BLaER1 treated with 17β-estradiol and CSF1 and Interleukin-3, amounts not matched to agents 10 nM and 100 nM (cell line): ENCODE results near the gene HOATZ.

ENCODE experiments used
- H3K27ac ChIP-seq, 11 experiments: shearing (Covaris generic); formaldehyde crosslinking; 2 replicates each; pipeline ENCODE4 v1.8.1; 2022
- H3K27me3 ChIP-seq, 11 experiments: shearing (Covaris generic); formaldehyde crosslinking; 2 replicates each; pipeline ENCODE4 v1.8.1; 2022
- H3K36me3 ChIP-seq, 11 experiments: shearing (Covaris generic); formaldehyde crosslinking; 2 replicates each; pipeline ENCODE4 v1.8.1; 2022
- H3K4me1 ChIP-seq, 10 experiments: shearing (Covaris generic); formaldehyde crosslinking; 2 replicates each; pipeline ENCODE4 v1.8.1; 2022
- H3K4me2 ChIP-seq, 11 experiments: shearing (Covaris generic); formaldehyde crosslinking; 2 replicates each; pipeline ENCODE4 v1.8.1; 2022
- H3K4me3 ChIP-seq, 10 experiments: shearing (Covaris generic); formaldehyde crosslinking; 2 replicates each; pipeline ENCODE4 v1.8.1; 2022
- H3K9ac ChIP-seq, 11 experiments: shearing (Covaris generic); formaldehyde crosslinking; 2 replicates each; pipeline ENCODE4 v1.8.1; 2022
- H3K9me3 ChIP-seq, 11 experiments: shearing (Covaris generic); formaldehyde crosslinking; replicated peaks in 1 of 11; 2 replicates each; pipeline ENCODE4 v1.8.1; 2022
- H4K20me1 ChIP-seq, 11 experiments: shearing (Covaris generic); formaldehyde crosslinking; 2 replicates each; pipeline ENCODE4 v1.8.1; 2022
- Cebpa-rat ChIP-seq, 11 experiments: shearing (Covaris generic); IDR thresholded peaks; 2 replicates each; pipeline ENCODE4 v1.8.1; 2022

Gene HOATZ

GRCh38 chr11:111479666-111480065, 34.9 kb upstream of the HOATZ start:
- Histone ChIP-seq H3K27ac (no peak overlapping the region), H3K4me3 (no peak overlapping the region), H3K4me1 (peaks cover 0 to 15% (median 5%) of the 10 kb centered on the region in 10 experiments; a peak in 10 of 20 replicates), H3K4me2 (peak overlapping the region in 1 of 11 experiments; percentile 12; a peak in 1 of 22 replicates), H4K20me1 (no peaks in the 10 kb centered on the region), H3K27me3 (no peaks in the 10 kb centered on the region), H3K9ac (no peak overlapping the region), H3K9me3 (peaks cover 30 to 65% (median 44%) of the 10 kb centered on the region in 11 experiments), H3K36me3 (no peaks in the 10 kb centered on the region)
- TF ChIP-seq Cebpa-rat (IDR thresholded peaks at IDR 0.05): no peak

DNA sequence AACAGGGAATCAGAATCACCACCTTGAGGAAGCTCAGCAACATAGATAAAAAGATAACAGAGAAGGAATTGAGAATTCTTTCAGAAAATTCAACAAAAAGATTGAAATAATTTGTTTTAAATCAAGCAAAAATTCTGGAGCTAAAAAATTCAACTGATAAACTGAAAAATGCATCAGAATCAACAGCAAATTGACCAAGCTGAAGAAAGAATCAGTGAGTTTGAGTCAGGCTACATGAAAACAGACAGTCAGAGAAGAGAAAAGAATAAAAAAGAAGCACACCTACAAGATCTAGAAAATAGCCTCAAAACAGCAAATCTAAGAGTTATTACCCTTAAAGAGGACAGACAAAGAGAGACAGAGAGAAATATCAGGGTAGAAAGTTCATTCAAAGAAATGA, 31.1 kb upstream of the HOATZ start:
- no peak for TF ChIP-seq Cebpa-rat (IDR thresholded peaks at IDR 0.05)
- H3K36me3 ChIP-seq: no peaks in the 10 kb centered on the region

GRCh38 chr11:111490496-111490895, 24.1 kb upstream of the HOATZ start:
- no peak for TF ChIP-seq Cebpa-rat (IDR thresholded peaks at IDR 0.05)
- Histone ChIP-seq H3K36me3 (no peaks in the 10 kb centered on the region), H4K20me1 (no peaks in the 10 kb centered on the region), H3K9me3 (peaks cover 23 to 29% (median 27%) of the 10 kb centered on the region in 11 experiments), H3K9ac (no peak overlapping the region), H3K27me3 (no peaks in the 10 kb centered on the region), H3K4me1 (no peaks in the 10 kb centered on the region), H3K27ac (no peak overlapping the region), H3K4me3 (no peak overlapping the region), H3K4me2 (no peak overlapping the region)

More for the DNA sequence above, 31.1 kb upstream of the HOATZ start:
- Histone ChIP-seq H3K27ac (no peak overlapping the region), H3K4me1 (peaks cover 0 to 15% (median 5%) of the 10 kb centered on the region in 10 experiments; a peak in 10 of 20 replicates), H3K4me2 (no peak overlapping the region), H3K4me3 (no peak overlapping the region), H3K9me3 (peaks cover 29 to 60% (median 45%) of the 10 kb centered on the region in 11 experiments), H4K20me1 (no peaks in the 10 kb centered on the region), H3K27me3 (no peaks in the 10 kb centered on the region), H3K9ac (no peak overlapping the region)

DNA sequence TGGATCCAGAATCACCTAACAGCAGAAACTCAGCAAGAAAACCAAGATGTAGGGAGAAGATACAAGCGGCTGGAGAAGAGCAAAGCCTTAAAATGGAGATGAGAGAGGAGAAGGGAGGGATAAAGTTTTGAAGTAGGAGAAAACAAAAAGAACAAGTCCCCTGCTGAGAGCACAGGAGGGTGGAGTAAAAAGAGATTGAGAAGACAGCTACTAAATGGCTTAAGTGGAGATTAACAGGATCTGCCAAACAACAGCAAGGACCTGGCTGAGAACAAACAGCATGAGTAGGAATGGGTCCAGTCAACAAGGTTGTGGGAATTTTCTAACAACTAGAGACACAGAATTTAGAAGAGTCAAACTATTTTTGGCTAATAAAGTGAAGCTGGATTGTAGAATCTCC, 20.5 kb upstream of the HOATZ start:
- TF ChIP-seq Cebpa-rat (IDR thresholded peaks at IDR 0.05): no peak
- no peaks in the 10 kb centered on the region for H4K20me1 ChIP-seq
- no peak overlapping the region for H3K4me2 ChIP-seq
- H3K9ac ChIP-seq: no peak overlapping the region
- H3K27ac ChIP-seq: no peak overlapping the region
- H3K36me3 ChIP-seq: no peaks in the 10 kb centered on the region
- no peaks in the 10 kb centered on the region for H3K27me3 ChIP-seq
- H3K9me3 ChIP-seq: peaks cover 2 to 6% (median 3%) of the 10 kb centered on the region in 11 experiments; a peak in 15 of 22 replicates
- H3K4me1 ChIP-seq: no peaks in the 10 kb centered on the region
- no peak overlapping the region for H3K4me3 ChIP-seq

GRCh38 chr11:111499483-111499882, 15.1 kb upstream of the HOATZ start:
- H3K4me3 ChIP-seq: no peak overlapping the region
- no peaks in the 10 kb centered on the region for H3K27me3 ChIP-seq
- no peak overlapping the region for H3K27ac ChIP-seq
- H3K36me3 ChIP-seq: no peaks in the 10 kb centered on the region
- H3K4me2 ChIP-seq: no peak overlapping the region
- no peaks in the 10 kb centered on the region for H4K20me1 ChIP-seq
- H3K4me1 ChIP-seq: no peaks in the 10 kb centered on the region
- TF ChIP-seq Cebpa-rat (IDR thresholded peaks at IDR 0.05): no peak
- no peaks in the 10 kb centered on the region for H3K9me3 ChIP-seq
- H3K9ac ChIP-seq: no peak overlapping the region

GRCh38 chr11:111500481-111500880, 14.1 kb upstream of the HOATZ start:
- no peaks in the 10 kb centered on the region for H3K27me3 ChIP-seq
- no peaks in the 10 kb centered on the region for H3K36me3 ChIP-seq
- TF ChIP-seq Cebpa-rat (IDR thresholded peaks at IDR 0.05): no peak

DNA sequence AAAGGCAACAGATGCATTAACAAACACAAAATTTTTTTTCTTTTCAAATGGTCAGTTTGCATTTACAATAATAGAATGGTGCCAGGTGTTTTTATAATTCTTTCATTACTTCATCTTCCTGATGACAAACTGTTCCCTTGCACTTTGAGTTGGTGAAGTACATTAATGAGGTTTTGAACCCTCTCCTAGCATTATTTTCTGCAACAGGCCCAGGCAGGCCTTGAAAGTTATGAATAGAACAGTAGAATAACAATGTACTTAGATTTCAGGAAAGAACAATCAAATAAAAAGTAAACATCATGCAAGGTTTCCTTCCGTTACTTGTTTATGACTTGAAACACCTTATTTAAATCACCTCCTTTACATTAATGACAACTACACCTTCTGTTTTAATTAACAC, 12.0 kb upstream of the HOATZ start:
- no peaks in the 10 kb centered on the region for H3K27me3 ChIP-seq
- no peak for TF ChIP-seq Cebpa-rat (IDR thresholded peaks at IDR 0.05)

More at GRCh38 chr11:111500481-111500880, 14.1 kb upstream of the HOATZ start:
- no peaks in the 10 kb centered on the region for H4K20me1 ChIP-seq
- H3K9ac ChIP-seq: no peak overlapping the region
- H3K4me1 ChIP-seq: no peaks in the 10 kb centered on the region
- no peak overlapping the region for H3K4me3 ChIP-seq
- H3K9me3 ChIP-seq: no peaks in the 10 kb centered on the region
- no peak overlapping the region for H3K4me2 ChIP-seq
- H3K27ac ChIP-seq: no peak overlapping the region

DNA sequence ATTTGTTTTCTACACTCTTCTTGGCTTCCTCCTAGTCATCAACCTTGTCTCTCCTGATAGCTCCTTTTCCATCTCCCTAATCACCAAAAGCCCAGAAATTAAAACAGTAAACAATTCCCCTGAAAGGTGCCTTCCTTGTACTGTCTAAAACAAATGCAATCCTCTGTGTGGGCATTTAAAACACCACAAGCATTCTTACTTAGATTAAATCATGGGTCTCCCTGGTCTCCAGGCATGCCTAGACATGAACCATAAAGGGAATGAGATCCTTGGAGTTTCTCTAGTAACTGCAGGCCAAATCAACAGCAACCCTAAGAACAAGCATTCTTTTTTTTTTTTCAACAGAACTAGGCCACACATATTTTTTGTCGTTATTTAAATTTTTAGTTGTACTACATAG, 4.3 kb upstream of the HOATZ start:
- H3K27me3 ChIP-seq: peaks cover 16 to 36% (median 33%) of the 10 kb centered on the region in 11 experiments
- H3K4me2 ChIP-seq: no peak overlapping the region
- H3K4me3 ChIP-seq: no peak overlapping the region
- peaks cover 0 to 6% (median 0%) of the 10 kb centered on the region in 10 experiments; a peak in 3 of 20 replicates for H3K4me1 ChIP-seq
- no peaks in the 10 kb centered on the region for H3K36me3 ChIP-seq
- H4K20me1 ChIP-seq: no peaks in the 10 kb centered on the region
- H3K27ac ChIP-seq: no peak overlapping the region
- no peak overlapping the region for H3K9ac ChIP-seq
- TF ChIP-seq Cebpa-rat (IDR thresholded peaks at IDR 0.05): no peak
- peaks cover 12 to 36% (median 20%) of the 10 kb centered on the region in 11 experiments for H3K9me3 ChIP-seq

More for the DNA sequence above, 12.0 kb upstream of the HOATZ start:
- peaks cover 0 to 7% (median 2%) of the 10 kb centered on the region in 11 experiments; a peak in 9 of 22 replicates for H3K9me3 ChIP-seq
- H4K20me1 ChIP-seq: no peaks in the 10 kb centered on the region
- no peaks in the 10 kb centered on the region for H3K36me3 ChIP-seq
- no peak overlapping the region for H3K4me2 ChIP-seq
- no peak overlapping the region for H3K9ac ChIP-seq
- H3K4me3 ChIP-seq: no peak overlapping the region
- H3K27ac ChIP-seq: no peak overlapping the region
- peaks cover 0 to 6% (median 0%) of the 10 kb centered on the region in 10 experiments; a peak in 3 of 20 replicates for H3K4me1 ChIP-seq

GRCh38 chr11:111512296-111513239, 2.0 kb upstream of the HOATZ start, which contains the start of gene BTG4:
Gene BTG4 (minus strand): TSS chr11:111512386. CDS start chr11:111498776, 13,610 bp downstream.
- Histone ChIP-seq H3K9ac (no peak within 1 kb of the TSS), H3K4me2 (no peak within 1 kb of the TSS), H3K27me3 (peaks cover 16 to 36% (median 33%) of the 10 kb centered on the region in 11 experiments), H3K27ac (no peak within 1 kb of the TSS), H3K4me3 (peak within 1 kb of the TSS in 2 of 10 experiments; percentile 18 to 28; a peak in 2 of 20 replicates), H3K4me1 (peaks cover 0 to 2% (median 0%) of the 10 kb centered on the region in 10 experiments; a peak in 2 of 20 replicates), H4K20me1 (no peaks in the 10 kb centered on the region), H3K36me3 (no peaks in the 10 kb centered on the region), H3K9me3 (peaks cover 12 to 33% (median 18%) of the 10 kb centered on the region in 11 experiments)
- TF ChIP-seq Cebpa-rat (IDR thresholded peaks at IDR 0.05): no peak
